ENCODE measurements around the gene PPDPF.
"Not testable (repeated sequence)": the region's sequence is repeated elsewhere in the genome, so short reads cannot be mapped to it uniquely, and the experiment has no call there.

Gene PPDPF, protein sequence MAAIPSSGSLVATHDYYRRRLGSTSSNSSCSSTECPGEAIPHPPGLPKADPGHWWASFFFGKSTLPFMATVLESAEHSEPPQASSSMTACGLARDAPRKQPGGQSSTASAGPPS

DNA sequence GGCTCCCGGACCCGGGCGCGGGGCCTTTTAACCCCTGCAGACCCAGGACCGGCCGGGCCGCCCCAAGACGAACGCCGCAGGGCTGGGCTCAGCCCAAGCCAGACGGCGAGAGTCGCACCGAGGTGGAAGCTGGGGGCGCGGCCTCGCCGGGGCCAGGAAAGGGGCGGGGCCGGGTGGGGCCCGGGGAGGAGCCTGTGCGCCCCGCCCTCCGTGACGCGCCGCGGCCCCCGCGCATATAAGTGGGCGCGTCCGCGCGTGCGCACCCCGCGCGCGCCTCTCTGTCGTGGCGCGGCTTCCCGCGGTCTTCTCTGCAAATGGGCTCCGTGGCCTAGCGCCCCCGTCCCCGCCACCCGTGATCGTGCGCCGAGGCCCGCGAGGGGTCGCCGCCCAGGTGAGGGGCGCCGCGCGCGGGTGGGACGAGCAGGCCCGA, at the start of gene PPDPF:
Gene PPDPF, plus strand, starts transcription at position 262 of the 430 bp plus-strand sequence. CDS start 544 bp downstream, outside the sequence.
- peak; percentile 71 for DNase-seq (ENCODE audit: low read depth)

DNA sequence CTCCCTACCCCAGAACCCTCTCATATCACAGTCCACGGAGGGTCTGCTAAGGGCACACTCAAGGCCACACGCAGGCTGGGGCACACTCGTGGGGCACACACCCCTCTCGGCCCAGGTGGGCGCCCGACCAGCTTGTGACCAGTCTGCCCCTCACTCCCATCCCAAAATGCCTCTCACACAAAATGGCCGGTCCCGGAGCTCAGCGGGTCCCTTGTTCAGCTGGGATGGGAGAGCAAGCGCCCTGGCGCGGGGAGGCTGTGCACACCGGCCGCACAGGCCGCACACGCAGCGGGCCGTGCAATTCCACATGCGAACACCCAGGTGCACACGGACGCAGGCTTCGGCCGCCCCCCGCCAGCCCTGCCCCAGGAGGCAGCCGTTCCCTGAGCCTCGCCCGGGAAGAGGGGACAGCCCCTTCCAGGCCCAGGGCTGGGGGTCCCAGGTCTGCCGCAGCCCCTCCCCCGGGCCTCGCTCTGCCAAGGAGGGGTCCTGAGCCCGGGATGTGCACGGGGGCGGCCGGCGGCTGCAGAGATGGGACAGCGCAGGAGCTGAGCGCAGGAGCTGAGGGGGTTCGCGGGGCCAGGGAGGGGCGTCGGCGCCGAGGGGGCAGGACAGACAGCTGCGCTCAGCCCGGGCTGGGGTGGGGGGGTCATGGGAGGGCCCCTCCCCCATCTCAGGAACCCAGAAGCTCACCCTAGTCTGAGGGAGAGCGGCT, 49.4 kb upstream of the PPDPF start:
- DNase-seq (ENCODE audit: low read depth): no peak

DNA sequence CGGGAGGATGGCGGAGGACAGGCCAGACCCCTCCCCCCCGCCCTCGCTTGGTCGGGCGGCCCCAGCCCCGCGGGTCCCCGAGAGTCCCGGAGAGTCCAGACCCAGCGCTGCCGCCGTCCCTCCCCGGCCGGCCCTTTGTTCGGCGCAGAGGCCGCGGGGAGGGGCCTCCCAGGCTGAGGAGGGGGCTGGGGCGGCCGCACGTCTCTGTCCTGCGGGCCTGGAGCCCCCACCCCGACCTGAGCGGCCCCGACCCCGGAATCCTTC, 48.9 kb upstream of the PPDPF start:
- DNase-seq (ENCODE audit: low read depth): no peak

DNA sequence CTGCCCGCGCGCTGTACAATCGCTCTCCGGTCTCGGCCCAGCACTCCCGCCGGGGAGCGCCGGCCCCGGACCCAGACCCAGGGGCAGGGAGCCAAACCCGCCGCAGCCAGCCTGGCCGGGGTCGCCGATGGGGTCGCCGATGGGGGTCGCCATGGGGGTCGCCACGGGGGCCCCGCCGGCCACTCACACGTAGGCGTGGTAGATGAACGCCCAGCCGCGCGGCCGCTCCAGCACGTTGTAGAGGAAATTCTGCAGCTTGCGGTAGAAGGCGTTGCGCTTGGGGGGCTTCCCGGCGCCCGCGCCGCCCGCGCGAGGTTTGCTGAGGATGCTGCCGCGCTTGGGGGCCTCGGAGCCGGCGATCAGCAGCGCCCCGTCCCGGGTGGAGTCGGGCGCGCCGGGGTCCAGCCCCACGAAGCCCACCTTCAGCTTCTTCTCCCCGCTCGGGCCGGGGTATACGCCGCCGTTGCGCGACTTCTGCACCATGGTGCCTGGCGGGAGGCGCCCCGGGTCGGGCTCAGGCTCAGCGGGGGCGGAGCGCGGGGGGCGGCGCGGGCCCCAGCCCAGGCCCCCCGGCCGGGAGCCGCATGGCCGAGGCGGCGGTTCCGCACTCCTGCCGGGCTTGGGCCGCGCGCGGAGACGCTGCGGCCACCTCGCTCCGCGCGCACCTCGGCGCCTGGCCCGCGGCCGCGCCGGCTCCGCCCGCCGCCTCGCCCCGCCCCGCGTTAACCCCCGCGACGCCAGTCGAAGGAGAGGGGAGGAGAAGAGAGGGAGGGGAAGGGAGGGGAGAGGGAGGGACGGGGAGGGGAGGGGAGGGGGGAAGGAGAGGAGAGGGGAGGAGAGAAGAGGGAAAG, 48.4 kb upstream of the PPDPF start, which contains the start of gene KCNQ2:
Gene KCNQ2, minus strand, starts transcription at position 675 of the 851 bp plus-strand sequence. Its CDS starts 192 bp downstream, at position 483.
- no peak for DNase-seq (ENCODE audit: low read depth)

DNA sequence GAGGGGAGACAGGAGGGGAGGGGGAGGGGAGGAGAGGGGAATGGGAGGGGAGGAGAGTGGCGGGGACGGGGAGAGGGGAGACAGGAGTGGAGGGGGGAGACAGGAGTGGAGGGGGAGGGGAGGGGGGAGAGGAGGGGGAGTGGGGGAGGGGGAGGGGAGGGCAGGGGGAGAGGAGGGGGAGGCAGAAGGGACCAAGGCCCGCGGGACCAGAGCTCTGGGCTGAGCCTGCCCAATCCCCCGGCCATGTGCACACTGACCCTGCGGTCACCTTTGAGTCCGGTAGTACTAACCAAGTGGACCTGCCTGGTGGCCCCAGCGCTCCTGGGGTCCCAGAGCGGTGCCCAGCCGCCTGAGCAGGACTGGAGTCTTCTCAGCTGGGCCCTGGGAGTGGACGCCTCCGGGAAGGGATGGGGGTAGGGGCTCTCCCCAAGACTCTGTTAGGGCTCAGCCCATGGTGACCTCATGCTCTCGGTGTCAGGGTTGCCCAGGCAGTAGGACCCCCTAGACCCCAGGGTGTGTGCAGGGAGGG, 47.6 kb upstream of the PPDPF start:
- DNase-seq (ENCODE audit: low read depth): no peak

DNA sequence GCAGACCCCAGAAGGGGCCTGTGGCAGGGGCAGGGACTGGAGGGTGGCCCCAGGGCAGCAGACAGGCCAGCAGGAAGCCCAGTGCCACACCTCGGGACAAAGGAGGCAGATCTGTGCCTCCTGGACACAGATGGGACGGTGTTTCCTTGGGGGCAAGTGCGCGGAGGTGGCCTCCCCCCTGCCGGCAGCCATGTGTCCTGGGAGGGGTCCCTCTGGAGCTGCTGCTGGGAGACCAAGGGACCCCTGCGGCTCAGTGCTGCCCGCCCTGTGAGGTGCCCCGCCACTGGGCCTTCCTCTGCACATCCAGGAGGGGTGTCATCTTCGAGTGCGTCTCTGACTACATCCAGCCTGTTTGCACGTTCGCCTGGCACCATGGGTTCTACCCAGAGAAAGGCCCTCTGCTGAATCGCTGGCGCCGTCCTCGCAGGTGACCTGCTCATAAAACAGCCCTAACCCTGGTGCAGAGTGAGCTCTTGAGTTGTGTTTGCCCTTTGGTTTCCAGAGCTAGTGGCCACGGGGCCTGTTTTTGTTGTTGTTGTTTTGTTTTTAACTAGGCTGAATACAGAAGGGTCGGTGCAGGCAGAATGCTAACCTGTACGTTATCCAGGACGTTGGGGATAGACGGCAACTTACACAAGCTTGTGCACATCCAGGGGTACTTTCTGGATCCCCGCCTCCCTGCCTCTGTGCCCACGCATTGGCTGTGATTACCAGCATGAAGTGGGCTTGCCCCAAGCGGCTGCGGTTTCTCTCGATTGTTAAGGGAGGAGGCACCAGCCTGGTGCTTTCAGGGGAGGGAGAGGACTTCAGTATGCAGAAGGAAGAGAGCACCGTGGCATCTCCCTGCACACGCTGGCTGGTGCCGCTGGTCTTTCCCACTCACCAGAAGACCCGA, 46.8 kb upstream of the PPDPF start:
- no peak for DNase-seq (ENCODE audit: low read depth)

DNA sequence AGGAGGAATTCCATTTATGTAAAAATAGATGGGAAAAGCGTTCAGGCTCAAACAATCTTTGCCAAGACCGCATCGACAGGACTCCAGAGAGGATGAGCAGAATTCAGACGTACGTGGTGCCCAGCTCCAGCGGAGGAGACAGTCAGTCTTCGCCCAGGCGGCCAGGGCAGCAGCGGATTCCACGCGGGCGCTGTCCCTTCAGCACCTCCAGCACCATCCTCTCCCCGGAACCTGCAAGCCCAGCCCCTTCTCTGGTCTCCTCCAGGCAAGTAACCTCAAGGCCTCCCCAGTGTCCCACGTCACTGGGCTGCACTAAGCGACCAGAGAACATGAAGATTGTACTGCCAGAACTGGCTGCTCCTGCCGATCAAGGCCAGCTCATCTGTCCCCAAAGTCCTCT, 45.4 kb upstream of the PPDPF start:
- DNase-seq (ENCODE audit: low read depth): no peak

DNA sequence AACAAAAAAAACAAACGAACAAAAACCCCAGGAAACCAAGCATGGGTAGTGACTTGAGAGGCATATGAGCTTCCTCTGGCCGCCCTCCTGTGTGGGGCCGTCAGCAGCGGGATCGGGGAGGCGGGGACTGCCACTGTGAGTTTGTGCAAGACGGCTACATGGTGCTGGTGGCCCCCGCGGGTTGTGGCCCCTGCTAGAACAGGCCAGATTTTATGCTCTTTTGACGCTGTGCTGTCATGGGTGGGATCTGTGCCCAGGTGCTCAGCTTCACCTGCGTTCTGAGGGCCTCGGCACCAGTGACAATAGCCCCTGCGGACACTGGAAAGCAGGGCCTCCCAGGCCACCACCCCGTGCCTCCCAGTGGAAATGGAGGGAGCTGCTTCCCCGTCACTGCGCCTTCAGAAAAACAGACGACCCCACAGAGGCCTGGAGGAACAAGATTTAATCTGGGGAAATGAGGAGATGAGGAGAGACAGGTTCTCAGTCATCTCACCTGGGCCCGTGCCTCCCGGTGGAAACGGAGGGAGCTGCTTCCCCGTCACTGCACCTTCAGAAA, 43.4 kb upstream of the PPDPF start:
- no peak for DNase-seq (ENCODE audit: low read depth)

DNA sequence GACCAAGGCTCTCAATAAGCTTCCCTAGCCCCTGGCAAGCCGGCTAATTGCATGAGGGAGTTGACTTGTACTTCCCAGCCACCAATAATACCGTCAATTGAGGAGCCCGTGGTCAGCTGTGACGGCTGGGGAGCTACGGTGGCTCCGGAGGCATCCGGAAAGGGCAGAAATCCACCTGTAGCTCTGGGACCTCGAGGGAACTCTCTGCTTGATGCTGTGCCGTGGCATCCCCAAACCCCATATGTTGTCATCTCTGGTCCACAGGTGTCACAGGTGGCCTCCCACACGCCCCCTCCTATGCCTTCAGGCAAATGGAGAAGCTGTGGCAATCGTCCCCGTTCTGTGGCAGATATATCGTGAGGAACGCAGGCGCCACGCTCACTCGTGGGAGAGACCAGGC, 42.6 kb upstream of the PPDPF start:
- no peak for DNase-seq (ENCODE audit: low read depth)

DNA sequence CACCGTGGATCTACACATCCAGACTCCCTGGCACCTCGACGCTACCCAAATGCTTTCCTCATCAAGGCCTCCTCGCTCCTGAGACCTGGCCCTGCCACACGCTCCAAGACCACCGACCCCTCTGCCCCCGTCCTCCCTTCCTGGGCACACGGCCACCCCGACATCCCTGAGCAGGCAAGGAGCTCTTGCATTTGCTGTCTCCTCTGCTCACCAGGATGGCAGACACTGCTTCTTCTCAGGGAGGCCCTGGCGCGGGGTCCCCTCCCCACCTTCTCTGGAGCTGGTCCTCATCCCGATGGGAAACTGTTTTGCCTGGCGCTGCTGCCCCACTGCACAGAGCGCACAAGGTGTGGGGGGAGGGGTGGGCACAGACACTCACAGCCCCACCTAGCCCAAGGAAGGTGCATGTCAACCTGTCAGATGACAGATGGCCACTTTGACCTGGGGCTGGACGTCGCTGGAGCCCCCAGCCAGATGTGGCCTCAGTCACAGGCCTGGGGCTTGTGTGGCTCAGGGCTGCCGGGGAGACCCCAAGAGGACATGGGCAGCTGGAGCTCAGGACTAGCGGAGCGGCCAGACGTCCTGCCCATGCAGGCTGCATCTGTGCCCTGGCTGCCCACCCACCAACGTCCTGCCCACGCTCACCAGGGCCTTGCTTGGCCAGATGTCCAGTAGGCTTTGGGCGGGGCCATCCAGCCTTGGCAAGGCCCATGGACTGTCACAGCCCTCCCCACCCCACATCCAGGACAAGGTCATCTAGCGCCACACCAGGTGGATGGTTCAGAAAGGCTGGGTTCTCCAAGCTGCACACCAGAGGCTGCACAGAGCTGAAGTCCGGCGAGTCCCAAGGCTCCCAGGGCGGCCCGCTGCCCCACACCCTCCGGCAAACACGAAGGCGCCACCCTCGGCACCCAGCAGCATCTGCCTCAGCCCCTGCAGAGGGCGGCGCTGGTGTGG, 41.9 kb upstream of the PPDPF start:
- no peak for DNase-seq (ENCODE audit: low read depth)

DNA sequence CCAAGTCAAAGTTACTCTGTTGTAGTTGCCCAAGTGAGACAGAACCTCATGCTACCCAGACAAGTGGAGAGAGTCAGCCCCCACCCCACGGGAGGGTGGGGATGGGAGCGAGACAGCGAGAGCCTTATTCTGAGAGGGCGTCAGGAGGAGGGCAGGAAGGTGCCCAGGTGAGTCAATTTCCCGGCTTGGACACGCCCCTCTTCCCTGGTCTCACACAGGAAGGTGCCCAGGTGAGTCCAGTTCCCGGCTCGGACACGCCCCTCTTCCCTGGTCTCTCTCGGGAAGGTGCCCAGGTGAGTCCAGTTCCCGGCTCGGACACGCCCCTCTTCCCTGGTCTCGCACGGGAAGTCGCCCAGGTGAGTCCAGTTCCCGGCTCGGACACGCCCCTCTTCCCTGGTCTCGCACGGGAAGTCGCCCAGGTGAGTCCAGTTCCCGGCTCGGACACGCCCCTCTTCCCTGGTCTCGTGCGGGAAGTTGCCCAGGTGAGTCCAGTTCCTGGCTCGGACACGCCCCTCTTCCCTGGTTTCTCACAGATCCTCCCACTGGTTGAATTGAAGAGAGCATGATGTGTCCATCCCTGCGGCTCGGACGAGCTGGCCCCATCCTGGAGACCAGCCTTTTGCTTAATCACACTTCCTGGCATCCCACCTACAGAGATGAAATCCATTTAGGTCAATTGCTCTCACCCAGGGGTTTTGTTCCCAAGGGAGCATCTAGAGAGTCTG, 40.7 kb upstream of the PPDPF start:
- DNase-seq (ENCODE audit: low read depth): not testable (repeated sequence)

DNA sequence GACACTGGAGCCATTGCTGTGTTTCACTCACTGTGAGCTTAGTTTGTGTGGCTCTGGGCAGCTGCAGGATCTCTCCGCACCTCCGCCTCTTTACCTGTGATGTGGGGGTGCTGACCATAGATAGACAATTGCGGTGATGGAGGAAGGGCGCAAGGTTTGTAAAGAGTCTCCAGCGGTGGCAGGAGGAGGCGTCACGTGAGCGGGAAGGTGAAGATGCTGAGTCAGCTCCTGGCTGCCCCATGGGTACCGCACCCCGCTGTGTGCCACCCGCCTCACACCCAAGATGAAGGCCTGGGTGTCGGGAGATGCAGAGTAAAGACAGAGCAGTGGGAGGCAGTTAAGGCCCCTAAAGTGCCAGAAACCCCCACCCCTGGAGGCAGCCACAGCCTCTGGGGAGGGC, 39.1 kb upstream of the PPDPF start:
- DNase-seq (ENCODE audit: low read depth): no peak

DNA sequence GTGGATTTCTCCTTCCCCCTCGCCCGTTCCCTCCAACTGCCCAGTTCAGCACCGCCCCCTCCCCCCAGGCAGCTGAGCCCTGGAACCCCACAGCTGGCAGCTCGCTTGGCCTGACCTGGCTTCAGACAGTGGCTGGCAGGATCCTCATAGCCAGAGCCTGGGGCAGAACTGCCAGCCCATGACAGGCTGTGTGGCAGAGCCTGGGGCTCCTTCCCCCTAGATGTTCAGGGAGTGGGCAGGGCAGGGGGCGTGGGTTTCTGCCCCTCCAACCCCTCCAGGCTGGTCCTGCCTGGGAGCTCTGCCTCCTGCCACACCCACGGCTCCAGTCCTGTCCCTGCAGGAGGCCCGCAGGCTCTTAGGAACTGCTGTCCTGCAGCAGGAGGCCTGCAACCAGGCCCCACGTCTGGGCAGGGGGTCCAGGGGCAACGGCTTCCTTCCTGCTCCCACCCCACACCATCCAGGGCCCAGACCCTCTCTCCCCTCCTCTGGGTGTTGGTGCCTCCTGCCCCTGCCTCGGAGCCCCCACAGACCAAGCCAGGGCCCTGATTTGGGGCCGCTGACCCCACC, 38.5 kb upstream of the PPDPF start:
- no peak for DNase-seq (ENCODE audit: low read depth)

DNA sequence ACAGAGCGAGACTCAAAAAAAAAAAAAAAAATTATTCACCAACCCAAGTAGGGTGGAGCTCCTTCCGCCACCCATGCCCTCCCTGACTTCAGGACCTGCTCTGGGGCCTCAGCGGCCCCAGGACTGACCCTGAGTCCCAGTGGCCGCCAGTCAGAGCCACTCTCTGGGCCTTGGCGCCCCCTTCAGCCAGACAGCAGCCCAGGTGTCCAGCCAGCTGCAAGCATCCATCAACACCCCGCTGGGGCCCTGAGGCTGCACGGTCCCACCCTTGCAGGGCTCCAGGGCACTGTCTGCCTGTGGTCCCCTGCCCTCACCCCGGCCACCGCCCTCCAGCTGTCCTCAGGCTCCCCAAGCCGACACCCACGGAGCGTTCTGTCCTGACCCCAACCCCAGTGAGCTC, 36.7 kb upstream of the PPDPF start:
- DNase-seq (ENCODE audit: low read depth): no peak

DNA sequence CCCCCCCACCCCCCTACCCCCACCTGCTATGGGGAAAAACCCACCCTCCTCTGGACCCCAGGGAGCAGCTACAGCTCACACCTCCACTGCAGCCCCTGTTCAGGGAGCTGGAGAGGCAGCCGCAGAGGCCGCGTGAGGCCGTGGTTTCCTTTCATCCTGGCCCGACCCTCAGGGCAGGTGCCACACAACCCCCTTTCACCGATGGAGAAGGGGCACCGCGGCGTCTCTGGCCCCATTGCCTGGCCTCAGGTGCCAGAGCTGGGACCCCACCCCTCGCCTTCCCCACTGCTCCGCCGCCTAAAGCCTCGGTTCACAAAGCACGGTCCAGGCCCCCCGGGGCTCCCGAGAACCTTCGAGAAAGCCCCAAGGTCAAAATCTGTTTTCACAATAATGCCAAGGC, 36.3 kb upstream of the PPDPF start:
- no peak for DNase-seq (ENCODE audit: low read depth)

DNA sequence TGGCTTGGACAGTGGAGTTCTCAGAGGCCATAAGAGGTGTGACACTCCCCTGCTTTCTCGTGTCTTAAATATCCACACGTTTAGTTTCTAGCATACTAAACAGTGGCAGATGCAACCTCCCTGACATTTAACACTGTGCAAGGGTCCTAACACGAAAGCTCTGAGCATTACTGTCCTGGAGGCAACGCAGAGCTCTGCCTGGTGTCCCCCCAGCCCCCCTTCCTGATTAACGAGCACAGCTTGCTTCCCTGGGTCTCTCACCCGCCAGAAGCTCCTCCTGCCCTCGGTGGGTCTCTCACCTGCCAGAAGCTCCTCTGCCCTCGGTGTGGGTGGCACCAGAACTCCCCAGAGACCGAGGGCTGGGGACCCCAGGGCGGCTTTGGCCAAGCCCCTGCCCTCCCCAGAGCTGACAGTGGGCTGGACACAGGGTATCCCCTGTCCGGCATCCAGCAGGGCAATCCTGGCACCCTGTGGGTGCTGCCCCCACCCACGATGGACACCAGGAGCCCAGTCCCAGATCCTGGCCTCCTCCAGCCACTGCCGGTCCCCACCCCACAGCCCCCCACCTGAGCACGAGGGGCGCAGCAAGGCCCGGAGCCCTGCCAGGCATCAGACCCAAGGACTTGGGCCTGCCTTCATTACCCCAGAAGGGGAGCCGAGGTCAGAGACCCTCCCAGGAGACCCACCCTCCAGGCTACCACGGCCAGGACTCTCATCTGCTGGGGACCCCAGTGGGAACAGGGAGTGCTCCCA, 35.7 kb upstream of the PPDPF start:
- DNase-seq (ENCODE audit: low read depth): no peak

DNA sequence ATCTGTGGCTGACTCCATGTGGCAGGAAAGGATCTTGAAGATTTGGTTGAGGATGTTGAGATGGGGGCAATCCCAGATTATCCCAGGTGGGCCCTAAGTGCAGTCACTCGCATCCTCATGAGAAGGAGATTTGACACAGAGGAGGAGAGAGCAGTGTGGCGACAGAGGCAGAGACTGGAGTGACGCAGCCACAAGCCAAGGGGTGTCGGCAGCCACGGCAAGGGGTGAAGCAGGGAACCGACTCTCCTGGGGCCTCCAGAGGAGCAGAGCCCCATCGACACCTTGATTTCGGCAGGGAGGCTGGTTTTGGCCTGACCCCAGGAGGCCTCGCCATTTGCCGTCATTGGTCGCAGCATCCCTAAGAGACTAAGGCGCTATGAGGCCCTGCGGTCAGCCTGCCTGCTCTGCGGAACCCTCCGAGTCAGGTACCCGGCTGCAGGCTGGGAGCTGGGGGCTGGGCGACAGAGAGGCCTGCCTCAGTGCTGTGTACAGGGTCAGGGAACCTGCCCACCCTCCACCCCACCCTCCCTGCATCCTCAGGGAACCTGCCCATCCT, 34.2 kb upstream of the PPDPF start:
- no peak for DNase-seq (ENCODE audit: low read depth)

DNA sequence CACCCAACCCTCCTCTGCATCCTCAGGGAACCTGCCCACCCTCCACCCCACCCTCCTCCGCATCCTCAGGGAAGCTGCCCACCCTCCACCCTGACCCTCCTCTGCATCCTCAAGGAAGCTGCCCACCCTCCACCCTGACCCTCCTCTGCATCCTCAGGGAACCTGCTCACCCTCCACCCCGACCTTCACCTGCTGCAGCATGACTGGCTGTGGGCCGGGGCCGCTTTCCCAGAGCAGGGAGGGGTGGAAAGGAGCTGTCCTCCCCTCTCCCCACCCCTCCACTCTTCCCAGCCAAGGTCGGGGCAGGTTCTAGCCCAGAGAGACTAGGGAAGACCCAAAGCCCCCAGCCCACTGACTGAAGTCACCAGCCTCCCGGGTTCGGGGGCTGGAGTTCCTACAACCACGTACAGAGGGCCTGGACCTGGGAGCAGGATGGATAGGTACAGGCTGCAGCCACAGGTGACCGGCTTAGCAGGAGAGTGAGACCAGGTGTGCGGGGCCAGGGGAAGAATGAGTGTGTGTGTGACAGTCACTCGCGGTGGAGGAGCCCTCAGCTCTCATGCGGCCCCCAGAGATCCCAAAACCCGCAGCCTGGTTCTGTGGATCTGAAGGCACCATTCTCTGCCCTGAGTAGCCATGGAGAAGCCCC, 33.3 kb upstream of the PPDPF start:
- DNase-seq (ENCODE audit: low read depth): no peak
